ENCODE results near the gene SWAP70. TPM values are rescaled to one million over a fixed set of nuclear protein-coding genes. Genes with fewer than 3 reads are reported as not detected.

Gene SWAP70
- total and polyA plus RNA-seq, 10 of the 15 experiments (the other 5 are each of a cell fraction or from before 2014, with no cell fraction given) = 20.6 to 62.4 (median 41.7) TPM

DNA sequence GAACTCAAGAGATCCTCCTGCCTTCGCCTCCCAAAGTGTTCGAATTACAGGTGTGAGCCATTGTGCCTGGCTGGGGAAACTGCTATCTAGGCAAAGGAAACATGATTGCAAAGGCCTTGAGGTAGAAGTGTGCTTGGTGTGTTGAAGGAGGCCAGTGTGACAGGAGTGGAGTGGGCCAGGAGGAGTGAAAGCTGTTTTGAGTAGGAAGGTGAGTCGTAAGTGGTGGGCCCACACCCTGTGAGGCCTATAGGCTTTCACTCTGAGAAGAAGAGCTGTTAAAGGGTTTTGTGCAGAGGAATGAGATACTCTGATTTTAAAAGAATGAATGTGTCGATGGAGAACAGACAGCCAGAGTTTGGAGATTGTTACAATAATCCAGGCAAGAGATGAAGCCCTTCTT is 47.0 kb upstream of the SWAP70 start:
- no peak overlapping the region for H3K4me2 ChIP-seq (ENCODE audit: control insufficient read depth, insufficient read depth)
- intact Hi-C loops (cut with micrococcal nuclease; ENCODE audit: unreplicated experiment) (loop anchor here (10.0 kb wide), 1 partner anchor 688 kb away; the partner anchor contains the start of gene ADM), in situ Hi-C loops (cut with MboI) (loop anchor here (10.0 kb wide), 1 partner anchor 688 kb away; the partner anchor contains the start of gene ADM)
- no peaks in the 10 kb centered on the region; the same call in 2 of the 3 replicates for H3K9me3 ChIP-seq (replicated peaks; ENCODE audit: control insufficient read depth, insufficient read depth, low read length)
- no TSS peak for BruUV-seq (replicated peaks)
- H3K36me3 ChIP-seq (ENCODE audit: control insufficient read depth in 2 of 2, insufficient read depth in 2 of 2, low read length in 1 of 2) = no peaks in the 10 kb centered on the region
- ChIA-PET RAD21 (ENCODE audit: unreplicated experiment) (interaction anchor here (1.0 to 1.9 kb wide), 2 partner anchors 12 to 131 kb away, joined by 3 to 7 read pairs; no protein-coding TSS in a partner anchor), CTCF (interaction anchor here (1.9 to 2.3 kb wide), 2 partner anchors 12 to 130 kb away, joined by 8 to 20 read pairs; no protein-coding TSS in a partner anchor), POLR2A (no interaction called here), SMC1A (ENCODE audit: uncharacterized antibody, unreplicated experiment) (interaction anchor here (0.6 to 2.0 kb wide), 4 partner anchors 12 to 64 kb away, joined by 3 to 7 read pairs (median 4); no protein-coding TSS in a partner anchor)
- H3K4me3 ChIP-seq = no peak overlapping the region
- H3K9ac ChIP-seq (ENCODE audit: control insufficient read depth, insufficient read depth, low read length) = no peak overlapping the region
- no peak overlapping the region for H2AFZ ChIP-seq (ENCODE audit: control insufficient read depth, low read depth, low read length)
- no peak for DNase-seq (ENCODE audit: low read depth, low spot score)
- WGBS (ENCODE audit: insufficient coverage, insufficient replicate concordance, low lambda C conversion rate, missing lambda C conversion rate) = 96% methylated on average over 4 of the region's 4 CpGs
- no peaks in the 10 kb centered on the region for H4K20me1 ChIP-seq (ENCODE audit: control insufficient read depth, insufficient read depth)
- H3K79me2 ChIP-seq (ENCODE audit: control insufficient read depth, insufficient read depth, low read length) = no peaks in the 10 kb centered on the region
- H3K4me1 ChIP-seq (ENCODE audit: control insufficient read depth, insufficient read depth, low read length) = peaks cover 43% of the 10 kb centered on the region
- no peak overlapping the region for H3K27ac ChIP-seq (ENCODE audit: control insufficient read depth, insufficient read depth)
- no peaks in the 10 kb centered on the region for H3K27me3 ChIP-seq (replicated peaks in 1 of 2; ENCODE audit: control insufficient read depth in 2 of 2, insufficient read depth in 2 of 2, low read length in 1 of 2)
- FAIRE-seq = no peak
- no peak for ATAC-seq
- no peak for TF ChIP-seq SMAD5 (IDR thresholded peaks at IDR 0.05; ENCODE audit: low read depth)
- TF ChIP-seq, protein P1, sequence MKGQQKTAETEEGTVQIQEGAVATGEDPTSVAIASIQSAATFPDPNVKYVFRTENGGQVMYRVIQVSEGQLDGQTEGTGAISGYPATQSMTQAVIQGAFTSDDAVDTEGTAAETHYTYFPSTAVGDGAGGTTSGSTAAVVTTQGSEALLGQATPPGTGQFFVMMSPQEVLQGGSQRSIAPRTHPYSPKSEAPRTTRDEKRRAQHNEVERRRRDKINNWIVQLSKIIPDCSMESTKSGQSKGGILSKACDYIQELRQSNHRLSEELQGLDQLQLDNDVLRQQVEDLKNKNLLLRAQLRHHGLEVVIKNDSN (IDR thresholded peaks at IDR 0.05; ENCODE audit: borderline replicate concordance, extremely low read length, insufficient read depth, low read depth, low read length) = no peak
- no peak for TF ChIP-seq BRCA1 (IDR thresholded peaks at IDR 0.05; ENCODE audit: low read depth, low read length)
- TF ChIP-seq FOXK2 (IDR thresholded peaks at IDR 0.05) = no peak
- no peak for TF ChIP-seq RFX5 (IDR thresholded peaks at IDR 0.05; ENCODE audit: low read depth, low read length)
- TF ChIP-seq MXI1 (IDR thresholded peaks at IDR 0.05; ENCODE audit: low read depth, low read length) = no peak
- TF ChIP-seq JUND (IDR thresholded peaks at IDR 0.05; ENCODE audit: low read depth, low read length) = no peak
- TF ChIP-seq MYB (IDR thresholded peaks at IDR 0.05; ENCODE audit: borderline replicate concordance, low read depth, low read length) = no peak
- no peak for TF ChIP-seq EP300 (IDR thresholded peaks at IDR 0.05; ENCODE audit: borderline replicate concordance in 1 of 2, control insufficient read depth in 1 of 2, low read depth in 2 of 2, low read length in 2 of 2)
- TF ChIP-seq ZNF24 (IDR thresholded peaks at IDR 0.05) = no peak
- no peak for TF ChIP-seq PKNOX1 (IDR thresholded peaks at IDR 0.05)
- TF ChIP-seq YBX1 (IDR thresholded peaks at IDR 0.05) = no peak
- TF ChIP-seq RCOR1 (conservative IDR thresholded peaks at IDR 0.05; ENCODE audit: low read depth, low read length) = no peak
- no peak for TF ChIP-seq SREBF1 (IDR thresholded peaks at IDR 0.05; ENCODE audit: low read length)
- no peak for TF ChIP-seq MEF2B (IDR thresholded peaks at IDR 0.05; ENCODE audit: partially characterized antibody, poor library complexity, severe bottlenecking)
- TF ChIP-seq KLF5 (IDR thresholded peaks at IDR 0.05; ENCODE audit: partially characterized antibody) = no peak
- TF ChIP-seq NRF1 (conservative IDR thresholded peaks at IDR 0.05; ENCODE audit: low read depth, low read length) = no peak
- no peak for TF ChIP-seq CBX3 (IDR thresholded peaks at IDR 0.05; ENCODE audit: borderline replicate concordance, low read depth)
- TF ChIP-seq RUNX3 (IDR thresholded peaks at IDR 0.05; ENCODE audit: low read length) = no peak

Measured in GM12878 (cell line).